Gastroesophageal sphincter (tissue), 4 donors: Measurements from ENCODE around the gene CNTNAP2. TPM values are rescaled to one million over a fixed set of nuclear protein-coding genes. Genes with fewer than 3 reads are reported as not detected.
A peak's percentile ranks its signal among the peaks of the same experiment; 100 is the strongest.

Experiments used
- ATAC-seq: fragments of 150-250 bp; one replicate; pipeline ENCODE4 v1.9.1; 2016; ENCODE audit warnings: mild to moderate bottlenecking, moderate library complexity
- H3K27ac ChIP-seq, 4 donors: fragments of 200-600 bp; sonication (generic) in 3 of 4; 1 replicate in 3 of 4; 2 replicates in 1 of 4; pipeline ENCODE4 v1.5.1; 2016 to 2019
- H3K27me3 ChIP-seq: fragments of 200-600 bp; sonication (generic); one replicate; pipeline ENCODE4 v1.5.1; 2019
- H3K36me3 ChIP-seq, 2 donors: fragments of 200-600 bp; sonication (generic); one replicate each; pipeline ENCODE4 v1.5.1; 2019; ENCODE audit warnings: control low read depth in 1 of 2
- H3K4me1 ChIP-seq, 3 donors: fragments of 200-600 bp; sonication (generic); 1 replicate in 2 of 3; 2 replicates in 1 of 3; pipeline ENCODE4 v1.5.1; 2016 to 2019; ENCODE audit warnings: control low read depth in 2 of 3
- H3K4me3 ChIP-seq, 2 donors: fragments of 200-600 bp; sonication (generic); one replicate each; pipeline ENCODE4 v1.5.1; 2019; ENCODE audit warnings: mild to moderate bottlenecking in 1 of 2, moderate library complexity in 1 of 2
- H3K9me3 ChIP-seq, 3 donors: fragments of 200-600 bp; sonication (generic); one replicate each; pipeline ENCODE4 v1.5.1; 2017 to 2019; ENCODE audit warnings: control low read depth in 2 of 3
- CTCF ChIP-seq, 4 experiments: fragments of 200-600 bp in 2 of 4; fragments of 450-650 bp in 2 of 4; sonication (generic) in 1 of 4; IDR thresholded peaks; one replicate each; pipeline ENCODE4 v1.5.1; 2017 to 2019; ENCODE audit warnings: antibody characterized with exemption in 4 of 4, mild to moderate bottlenecking in 2 of 4, moderate library complexity in 2 of 4
- EP300 ChIP-seq: sonication (generic); formaldehyde crosslinking; IDR thresholded peaks from one replicate; pipeline ENCODE4 v1.6.1; 2017; ENCODE audit warnings: antibody characterized with exemption, mild to moderate bottlenecking
- POLR2A ChIP-seq, 2 donors: fragments of 450-650 bp; IDR thresholded peaks; one replicate each; pipeline ENCODE4 v1.6.1; 2017; ENCODE audit warnings: antibody characterized with exemption in 2 of 2, mild to moderate bottlenecking in 2 of 2, moderate library complexity in 1 of 2
- POLR2AphosphoS5 ChIP-seq: sonication (generic); formaldehyde crosslinking; IDR thresholded peaks from one replicate; pipeline ENCODE4 v1.6.1; 2017; ENCODE audit warnings: antibody characterized with exemption
- WGBS, 2 donors: methylation state at CpG; one replicate each; pipeline ENCODE4 v1.1.5; 2018; ENCODE audit warnings: low coverage in 1 of 2; 5-methylcytosine and 5-hydroxymethylcytosine counted together
- total RNA-seq, 4 donors: library from RNA; depleted of rRNA; stranded (reverse); fragments of >200 nt; gene quantifications; one replicate each; pipeline ENCODE4 v1.1.0, GENCODE V29; 2016

The CNTNAP2 gene
- total RNA-seq, 4 donors from 2014 or later = 1.5 to 8.9 (median 3.2) TPM

GRCh38 chr7:147651601-147652000 lies 1535.0 kb downstream of the CNTNAP2 start:
- H3K4me1 ChIP-seq = no peaks in the 10 kb centered on the region
- H3K36me3 ChIP-seq = no peaks in the 10 kb centered on the region
- no peaks in the 10 kb centered on the region for H3K9me3 ChIP-seq
- TF ChIP-seq CTCF (IDR thresholded peaks at IDR 0.05) (no peak), POLR2A (IDR thresholded peaks at IDR 0.05) (no peak), POLR2AphosphoS5 (no peak), EP300 (no peak)
- ATAC-seq = no peak
- H3K27me3 ChIP-seq = no peaks in the 10 kb centered on the region
- WGBS, 2 donors = 50 to 83% methylated on average over 1 of the region's 1 CpG
- no peak overlapping the region for H3K27ac ChIP-seq
- no peak overlapping the region for H3K4me3 ChIP-seq

- no peak for TF ChIP-seq EP300
- TF ChIP-seq POLR2A (IDR thresholded peaks at IDR 0.05) = no peak
- peak in 1 of 4 experiments; percentile 16 for TF ChIP-seq CTCF (IDR thresholded peaks at IDR 0.05)
- peak; percentile 41 for TF ChIP-seq POLR2AphosphoS5
- no peaks in the 10 kb centered on the region for H3K4me1 ChIP-seq
- WGBS, 2 donors = 19 to 31% methylated on average over 3 of the region's 3 CpGs
- H3K9me3 ChIP-seq = no peaks in the 10 kb centered on the region
- H3K4me3 ChIP-seq = peak overlapping the region in 1 of 2 donors; percentile 22
- peak overlapping the region in 1 of 4 donors; percentile 36 for H3K27ac ChIP-seq
- H3K27me3 ChIP-seq = no peaks in the 10 kb centered on the region
- ATAC-seq = no peak
- no peaks in the 10 kb centered on the region for H3K36me3 ChIP-seq
Measured at GRCh38 chr7:147653456-147653855, 1536.9 kb downstream of the CNTNAP2 start.

GRCh38 chr7:147658392-147658967 lies 1541.9 kb downstream of the CNTNAP2 start:
- 69 to 77% methylated on average over 2 of the region's 2 CpGs for WGBS, 2 donors
- H3K36me3 ChIP-seq = no peaks in the 10 kb centered on the region
- ATAC-seq = no peak
- H3K4me1 ChIP-seq = no peaks in the 10 kb centered on the region
- TF ChIP-seq CTCF (IDR thresholded peaks at IDR 0.05) (no peak), POLR2AphosphoS5 (no peak), POLR2A (IDR thresholded peaks at IDR 0.05) (no peak), EP300 (no peak)
- no peaks in the 10 kb centered on the region for H3K27me3 ChIP-seq
- no peak overlapping the region for H3K27ac ChIP-seq
- H3K9me3 ChIP-seq = no peaks in the 10 kb centered on the region
- no peak overlapping the region for H3K4me3 ChIP-seq

- Histone ChIP-seq H3K27me3 (no peaks in the 10 kb centered on the region), H3K27ac (no peak overlapping the region), H3K9me3 (no peaks in the 10 kb centered on the region), H3K36me3 (no peaks in the 10 kb centered on the region), H3K4me3 (no peak overlapping the region), H3K4me1 (no peaks in the 10 kb centered on the region)
- WGBS, 2 donors = 80 to 91% methylated on average over 4 of the region's 4 CpGs
- no peak for ATAC-seq
- no peak for TF ChIP-seq POLR2AphosphoS5
- TF ChIP-seq EP300 = no peak
- no peak for TF ChIP-seq CTCF (IDR thresholded peaks at IDR 0.05)
- no peak for TF ChIP-seq POLR2A (IDR thresholded peaks at IDR 0.05)
Measured at GRCh38 chr7:147659036-147659995, 1542.7 kb downstream of the CNTNAP2 start.

- Histone ChIP-seq H3K9me3 (no peaks in the 10 kb centered on the region), H3K4me3 (no peak overlapping the region), H3K27me3 (no peaks in the 10 kb centered on the region), H3K4me1 (no peaks in the 10 kb centered on the region), H3K27ac (no peak overlapping the region), H3K36me3 (no peaks in the 10 kb centered on the region)
- ATAC-seq = no peak
- WGBS, 2 donors = 67 to 76% methylated on average over 2 to 5 of the region's 6 CpGs
- TF ChIP-seq POLR2A (IDR thresholded peaks at IDR 0.05) = no peak
- no peak for TF ChIP-seq POLR2AphosphoS5
- TF ChIP-seq EP300 = no peak
- TF ChIP-seq CTCF (IDR thresholded peaks at IDR 0.05) = no peak
Measured at GRCh38 chr7:147664541-147664940, 1547.9 kb downstream of the CNTNAP2 start.
